ENCODE data around the gene BMPR1B. TPM values are rescaled to one million over a fixed set of nuclear protein-coding genes. Genes with fewer than 3 reads are reported as not detected.

Gene BMPR1B
- total and polyA plus RNA-seq, 9 of the 15 experiments (the other 6 are each of a cell fraction or from before 2014, with no cell fraction given), result 0.01 TPM; not detected in 8

DNA sequence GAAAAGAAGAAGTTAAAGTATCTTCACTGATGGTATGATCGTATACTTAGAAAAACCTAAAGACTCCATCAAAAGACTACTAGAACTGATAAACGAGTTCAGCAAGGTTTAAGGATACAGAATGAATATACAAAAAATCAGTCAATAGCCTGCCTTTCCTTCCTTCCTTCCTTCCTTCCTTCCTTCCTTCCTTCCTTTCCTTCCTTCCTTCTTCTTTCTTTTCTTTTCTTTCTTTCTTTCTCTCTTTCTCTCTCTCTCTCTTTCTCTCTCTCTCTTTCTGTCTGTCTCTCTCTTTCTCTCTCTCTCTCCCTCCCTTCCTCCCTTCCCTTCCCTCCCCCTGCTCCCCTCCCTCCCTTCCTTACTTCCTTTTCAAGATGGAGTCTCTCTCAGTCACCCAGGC is 362.7 kb downstream of the BMPR1B start:
- no peaks in the 10 kb centered on the region for H4K20me1 ChIP-seq (replicated peaks; ENCODE audit: control insufficient read depth, insufficient read depth, low read length)
- in situ Hi-C loops (cut with MboI) (loop anchor here (25.0 kb wide), 1 partner anchor 483 kb away; no protein-coding TSS in a partner anchor), intact Hi-C loops (cut with micrococcal nuclease) (loop anchor here (10.0 kb wide), 1 partner anchor 376 kb away; no protein-coding TSS in a partner anchor)
- no peaks in the 10 kb centered on the region for H3K36me3 ChIP-seq (ENCODE audit: control insufficient read depth, insufficient read depth, low read length)
- ATAC-seq (no peak), FAIRE-seq (no peak), DNase-seq (ENCODE audit: extremely low read depth in 1 of 4, low spot score in 3 of 4) (no peak)
- no TSS peak for BruUV-seq (replicated peaks)
- H2AFZ ChIP-seq (ENCODE audit: low read depth, low read length), result no peak overlapping the region
- H3K4me1 ChIP-seq (replicated peaks in 1 of 2; ENCODE audit: control insufficient read depth in 2 of 2, insufficient read depth in 2 of 2, low read length in 2 of 2), result no peaks in the 10 kb centered on the region
- 0% methylated on average over 2 of the region's 2 CpGs for WGBS (ENCODE audit: insufficient coverage, low coverage, missing lambda C conversion rate)
- ChIA-PET CTCF (ENCODE audit: low intra/inter-chr PET ratio) (no interaction called here), POLR2A (no interaction called here)
- H3K79me2 ChIP-seq (ENCODE audit: control insufficient read depth, insufficient read depth, low read length), result no peaks in the 10 kb centered on the region
- no peak overlapping the region for H3K4me3 ChIP-seq
- no peaks in the 10 kb centered on the region for H3K27me3 ChIP-seq (ENCODE audit: control insufficient read depth in 2 of 2, insufficient read depth in 2 of 2, low read length in 2 of 2)
- no peak overlapping the region for H3K9ac ChIP-seq (ENCODE audit: insufficient read depth in 1 of 2, low read depth in 2 of 2, low read length in 2 of 2)
- no peaks in the 10 kb centered on the region for H3K9me1 ChIP-seq (ENCODE audit: control insufficient read depth, insufficient read depth, low read length)
- H3K9me3 ChIP-seq (replicated peaks; ENCODE audit: control insufficient read depth, insufficient read depth, low read depth, low read length), result no peaks in the 10 kb centered on the region
- no peak overlapping the region for H3K27ac ChIP-seq (ENCODE audit: extremely low read depth, low read depth, low read length)
- TF ChIP-seq, protein P1, sequence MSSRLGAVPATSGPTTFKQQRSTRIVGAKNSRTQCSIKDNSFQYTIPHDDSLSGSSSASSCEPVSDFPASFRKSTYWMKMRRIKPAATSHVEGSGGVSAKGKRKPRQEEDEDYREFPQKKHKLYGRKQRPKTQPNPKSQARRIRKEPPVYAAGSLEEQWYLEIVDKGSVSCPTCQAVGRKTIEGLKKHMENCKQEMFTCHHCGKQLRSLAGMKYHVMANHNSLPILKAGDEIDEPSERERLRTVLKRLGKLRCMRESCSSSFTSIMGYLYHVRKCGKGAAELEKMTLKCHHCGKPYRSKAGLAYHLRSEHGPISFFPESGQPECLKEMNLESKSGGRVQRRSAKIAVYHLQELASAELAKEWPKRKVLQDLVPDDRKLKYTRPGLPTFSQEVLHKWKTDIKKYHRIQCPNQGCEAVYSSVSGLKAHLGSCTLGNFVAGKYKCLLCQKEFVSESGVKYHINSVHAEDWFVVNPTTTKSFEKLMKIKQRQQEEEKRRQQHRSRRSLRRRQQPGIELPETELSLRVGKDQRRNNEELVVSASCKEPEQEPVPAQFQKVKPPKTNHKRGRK (tag; IDR thresholded peaks at IDR 0.05), result 0 out of 2 replicates have a peak, but pooled peaks have one; percentile 39
- TF ChIP-seq POLR2B (IDR thresholded peaks at IDR 0.05; ENCODE audit: low read depth, partially characterized antibody), result no peak
- no peak for TF ChIP-seq SMARCB1 (IDR thresholded peaks at IDR 0.05; ENCODE audit: insufficient read length, low read depth)
- no peak overlapping the region for H3K4me2 ChIP-seq (ENCODE audit: insufficient read depth, low read length)

DNA sequence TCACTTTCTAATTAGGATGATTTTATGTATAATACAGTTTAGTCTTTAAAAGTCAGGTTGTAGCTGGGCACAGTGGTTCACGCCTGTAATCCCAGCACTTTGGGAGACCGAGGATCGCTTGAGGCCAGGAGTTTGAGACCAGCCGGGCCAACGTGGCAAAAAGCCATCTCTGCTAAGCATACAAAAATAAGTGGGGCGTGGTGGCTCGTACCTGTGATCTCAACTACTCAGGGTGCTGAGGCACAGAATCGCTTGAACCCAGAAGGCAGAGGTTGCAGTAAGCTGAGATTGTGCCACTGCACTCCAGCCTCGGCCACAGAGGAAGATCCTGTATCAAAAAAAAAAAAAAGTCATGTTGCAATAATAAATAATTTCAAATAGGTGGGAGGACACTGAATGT is 364.2 kb downstream of the BMPR1B start:
- in situ Hi-C loops (cut with MboI), result loop anchor here (25.0 kb wide), 1 partner anchor 485 kb away; no protein-coding TSS in a partner anchor
- no peak for FAIRE-seq
- 1% methylated on average over 9 of the region's 9 CpGs for WGBS (ENCODE audit: insufficient coverage, low coverage, missing lambda C conversion rate)
- no TSS peak for BruUV-seq (replicated peaks)
- ChIA-PET CTCF (ENCODE audit: low intra/inter-chr PET ratio) (no interaction called here), POLR2A (no interaction called here)
- Histone ChIP-seq H3K27me3 (ENCODE audit: control insufficient read depth in 2 of 2, insufficient read depth in 2 of 2, low read length in 2 of 2) (no peaks in the 10 kb centered on the region), H2AFZ (ENCODE audit: low read depth, low read length) (no peak overlapping the region), H3K9me1 (ENCODE audit: control insufficient read depth, insufficient read depth, low read length) (no peaks in the 10 kb centered on the region), H3K9me3 (replicated peaks; ENCODE audit: control insufficient read depth, insufficient read depth, low read depth, low read length) (no peaks in the 10 kb centered on the region), H3K36me3 (ENCODE audit: control insufficient read depth, insufficient read depth, low read length) (no peaks in the 10 kb centered on the region), H4K20me1 (replicated peaks; ENCODE audit: control insufficient read depth, insufficient read depth, low read length) (no peaks in the 10 kb centered on the region), H3K4me3 (no peak overlapping the region), H3K79me2 (ENCODE audit: control insufficient read depth, insufficient read depth, low read length) (no peaks in the 10 kb centered on the region), H3K4me2 (ENCODE audit: insufficient read depth, low read length) (no peak overlapping the region), H3K9ac (ENCODE audit: insufficient read depth in 1 of 2, low read depth in 2 of 2, low read length in 2 of 2) (no peak overlapping the region), H3K27ac (ENCODE audit: extremely low read depth, low read depth, low read length) (no peak overlapping the region), H3K4me1 (replicated peaks in 1 of 2; ENCODE audit: control insufficient read depth in 2 of 2, insufficient read depth in 2 of 2, low read length in 2 of 2) (no peaks in the 10 kb centered on the region)
- ATAC-seq, result no peak
- no peak for DNase-seq (ENCODE audit: extremely low read depth in 1 of 4, low spot score in 3 of 4)
- intact Hi-C loops (cut with micrococcal nuclease), result loop anchor here (10.0 kb wide), 1 partner anchor 377 kb away; no protein-coding TSS in a partner anchor
- no peak for TF ChIP-seq PHB (CRISPR knock-in tag; IDR thresholded peaks at IDR 0.05)
- TF ChIP-seq TEAD4 (IDR thresholded peaks at IDR 0.05; ENCODE audit: low read length), result no peak
- TF ChIP-seq TEAD4 (CRISPR knock-in tag; IDR thresholded peaks at IDR 0.05; ENCODE audit: borderline replicate concordance), result no peak
- no peak for TF ChIP-seq ZNF197 (CRISPR knock-in tag; IDR thresholded peaks at IDR 0.05; ENCODE audit: low read depth)
- TF ChIP-seq MTA3 (IDR thresholded peaks at IDR 0.05; ENCODE audit: borderline replicate concordance), result no peak
- TF ChIP-seq SIN3B (IDR thresholded peaks at IDR 0.05; ENCODE audit: low read depth), result no peak
- no peak for TF ChIP-seq ARID1B (IDR thresholded peaks at IDR 0.05)
- TF ChIP-seq, protein P2, sequence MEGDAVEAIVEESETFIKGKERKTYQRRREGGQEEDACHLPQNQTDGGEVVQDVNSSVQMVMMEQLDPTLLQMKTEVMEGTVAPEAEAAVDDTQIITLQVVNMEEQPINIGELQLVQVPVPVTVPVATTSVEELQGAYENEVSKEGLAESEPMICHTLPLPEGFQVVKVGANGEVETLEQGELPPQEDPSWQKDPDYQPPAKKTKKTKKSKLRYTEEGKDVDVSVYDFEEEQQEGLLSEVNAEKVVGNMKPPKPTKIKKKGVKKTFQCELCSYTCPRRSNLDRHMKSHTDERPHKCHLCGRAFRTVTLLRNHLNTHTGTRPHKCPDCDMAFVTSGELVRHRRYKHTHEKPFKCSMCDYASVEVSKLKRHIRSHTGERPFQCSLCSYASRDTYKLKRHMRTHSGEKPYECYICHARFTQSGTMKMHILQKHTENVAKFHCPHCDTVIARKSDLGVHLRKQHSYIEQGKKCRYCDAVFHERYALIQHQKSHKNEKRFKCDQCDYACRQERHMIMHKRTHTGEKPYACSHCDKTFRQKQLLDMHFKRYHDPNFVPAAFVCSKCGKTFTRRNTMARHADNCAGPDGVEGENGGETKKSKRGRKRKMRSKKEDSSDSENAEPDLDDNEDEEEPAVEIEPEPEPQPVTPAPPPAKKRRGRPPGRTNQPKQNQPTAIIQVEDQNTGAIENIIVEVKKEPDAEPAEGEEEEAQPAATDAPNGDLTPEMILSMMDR (IDR thresholded peaks at IDR 0.05 in 2 of 3, conservative IDR thresholded peaks at IDR 0.05 in 1 of 3; ENCODE audit: insufficient read depth in 2 of 3, low read depth in 1 of 3, low read length in 3 of 3), result no peak
- no peak for TF ChIP-seq MTF1 (CRISPR knock-in tag; IDR thresholded peaks at IDR 0.05; ENCODE audit: borderline replicate concordance)
- TF ChIP-seq, protein P3, sequence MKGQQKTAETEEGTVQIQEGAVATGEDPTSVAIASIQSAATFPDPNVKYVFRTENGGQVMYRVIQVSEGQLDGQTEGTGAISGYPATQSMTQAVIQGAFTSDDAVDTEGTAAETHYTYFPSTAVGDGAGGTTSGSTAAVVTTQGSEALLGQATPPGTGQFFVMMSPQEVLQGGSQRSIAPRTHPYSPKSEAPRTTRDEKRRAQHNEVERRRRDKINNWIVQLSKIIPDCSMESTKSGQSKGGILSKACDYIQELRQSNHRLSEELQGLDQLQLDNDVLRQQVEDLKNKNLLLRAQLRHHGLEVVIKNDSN (CRISPR knock-in tag; IDR thresholded peaks at IDR 0.05), result no peak
